ENCODE results near the gene SYT15B. TPM values are rescaled to one million over a fixed set of nuclear protein-coding genes. Genes with fewer than 3 reads are reported as not detected.
A peak's percentile ranks its signal among the peaks of the same experiment; 100 is the strongest.
"Not testable (repeated sequence)": the region's sequence is repeated elsewhere in the genome, so short reads cannot be mapped to it uniquely, and the experiment has no call there.

Gene SYT15B
- total RNA-seq, 2 donors from 2014 or later, result 8.3 to 8.9 TPM

DNA sequence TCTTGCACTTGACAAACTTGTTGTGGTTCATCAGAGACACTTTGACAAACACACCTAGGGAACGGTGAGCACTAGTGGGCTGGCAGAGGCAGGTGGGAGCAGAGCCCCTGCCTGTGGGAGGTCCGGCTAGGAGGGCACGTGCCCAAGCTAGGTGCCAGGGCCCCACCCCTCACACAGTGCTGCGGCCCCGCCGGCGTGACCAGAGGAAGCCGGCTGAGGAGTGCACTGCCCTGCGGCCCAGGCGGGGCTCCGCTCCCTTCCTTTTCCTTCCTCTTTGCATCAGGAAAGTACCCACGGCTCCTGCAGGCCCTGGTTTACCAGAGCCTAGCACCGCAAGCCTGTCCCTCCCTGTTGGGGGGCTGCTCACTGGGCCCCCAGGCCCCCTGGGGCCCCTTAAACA, 7.2 kb downstream of the SYT15B start:
- H3K4me3 ChIP-seq; intact Hi-C loops (cut with DNase I); H3K36me3 ChIP-seq (replicated peaks in 1 of 2; ENCODE audit: insufficient read depth in 1 of 2, low read depth in 2 of 2); H3K4me1 ChIP-seq; H3K27ac ChIP-seq; H3K9me3 ChIP-seq; H3K27me3 ChIP-seq; DNase-seq; ATAC-seq: not testable (repeated sequence)
- WGBS, 2 donors, result no CpG with 5 or more reads among the region's 13 CpGs

DNA sequence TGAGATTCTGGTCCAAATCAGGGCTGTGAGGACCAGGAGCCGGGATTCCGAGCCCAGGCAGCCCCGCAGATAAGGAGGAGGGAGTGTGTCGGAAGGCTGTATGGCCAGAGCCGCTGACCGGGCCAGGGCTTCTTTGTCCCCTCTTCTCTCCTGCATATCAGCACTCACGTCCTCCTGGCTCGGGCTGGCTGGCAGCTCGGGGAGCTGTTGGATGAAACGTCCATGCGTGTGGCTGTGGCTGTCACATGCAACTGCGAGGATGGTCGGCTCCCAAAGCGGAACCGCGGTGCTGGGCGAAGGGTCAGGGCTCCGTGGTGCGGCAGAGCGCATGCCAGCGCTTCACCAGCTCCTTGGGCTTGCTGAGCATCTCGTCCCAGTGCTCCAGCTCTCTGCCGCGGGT, 9.5 kb downstream of the SYT15B start:
- ATAC-seq; H3K4me3 ChIP-seq; H3K4me1 ChIP-seq; H3K27me3 ChIP-seq; H3K9me3 ChIP-seq; H3K27ac ChIP-seq; H3K36me3 ChIP-seq (replicated peaks in 1 of 2; ENCODE audit: insufficient read depth in 1 of 2, low read depth in 2 of 2); intact Hi-C loops (cut with DNase I); DNase-seq: not testable (repeated sequence)
- no CpG with 5 or more reads among the region's 24 CpGs for WGBS, 2 donors

DNA sequence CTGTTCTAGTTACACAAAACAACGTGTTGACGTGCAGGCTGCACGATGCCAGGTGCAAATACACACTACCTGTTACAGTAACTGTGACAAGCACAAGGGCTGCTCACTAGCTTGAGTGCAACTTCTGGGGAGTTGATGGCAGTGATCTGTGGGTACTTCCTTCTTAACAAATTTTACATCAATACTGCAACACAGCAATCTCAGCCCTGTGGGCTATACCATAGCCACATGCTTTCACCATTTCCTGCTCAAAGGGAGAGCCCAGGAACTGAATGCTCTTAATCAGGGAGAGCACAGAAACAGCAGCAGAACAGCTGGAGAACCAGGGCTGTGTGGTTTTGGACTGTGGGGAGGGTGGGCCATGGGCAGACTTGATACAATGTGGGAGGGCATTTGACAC, 10.2 kb downstream of the SYT15B start:
- no CpG with 5 or more reads among the region's 3 CpGs for WGBS, 2 donors
- ATAC-seq; H3K27ac ChIP-seq; H3K36me3 ChIP-seq (replicated peaks in 1 of 2; ENCODE audit: insufficient read depth in 1 of 2, low read depth in 2 of 2); H3K4me3 ChIP-seq; DNase-seq; H3K27me3 ChIP-seq; intact Hi-C loops (cut with DNase I); H3K4me1 ChIP-seq; H3K9me3 ChIP-seq: not testable (repeated sequence)

DNA sequence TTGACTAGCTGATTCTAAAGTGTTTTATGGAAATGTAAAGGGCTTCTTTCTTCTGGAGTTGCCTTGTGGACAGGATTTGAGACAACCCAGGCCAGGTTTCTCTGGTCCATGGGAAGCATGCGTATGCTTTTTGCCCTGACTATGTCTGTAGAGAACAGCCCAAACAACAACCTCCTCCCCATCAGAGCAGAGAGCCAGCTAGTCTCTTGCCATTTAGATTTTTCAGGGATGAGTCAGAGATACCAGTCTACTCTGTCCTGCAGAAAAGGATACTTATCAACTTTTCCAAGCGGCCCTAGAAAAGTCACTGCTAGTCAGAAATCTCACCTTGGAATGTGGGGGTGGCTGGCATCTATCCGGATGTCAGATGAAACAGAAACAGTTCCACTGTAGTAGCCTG, 11.6 kb downstream of the SYT15B start:
- H3K36me3 ChIP-seq (replicated peaks in 1 of 2; ENCODE audit: insufficient read depth in 1 of 2, low read depth in 2 of 2); H3K27ac ChIP-seq; ATAC-seq; DNase-seq; intact Hi-C loops (cut with DNase I); H3K4me1 ChIP-seq; H3K4me3 ChIP-seq; H3K9me3 ChIP-seq; H3K27me3 ChIP-seq: not testable (repeated sequence)
- WGBS, 2 donors, result no CpG with 5 or more reads among the region's 3 CpGs

DNA sequence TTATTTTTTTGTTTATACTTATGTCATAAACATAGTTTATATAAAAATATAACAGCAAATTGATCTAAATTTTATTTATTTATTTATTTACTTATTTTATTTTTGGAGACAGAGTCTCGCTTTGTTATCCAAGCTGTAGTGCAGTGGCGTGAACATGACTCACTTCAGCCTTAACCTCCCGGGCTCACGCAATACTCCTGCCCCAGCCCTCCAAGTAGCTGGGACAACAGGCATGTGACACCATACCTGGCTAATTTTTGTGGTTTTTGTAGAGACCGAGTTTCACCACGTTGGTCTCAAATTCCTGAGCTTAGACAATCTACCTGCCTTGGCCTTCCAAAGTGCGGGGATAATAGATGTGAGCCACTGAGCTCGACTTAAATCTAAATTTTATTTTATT, 13.0 kb downstream of the SYT15B start:
- H3K27ac ChIP-seq; H3K4me3 ChIP-seq; H3K9me3 ChIP-seq; intact Hi-C loops (cut with DNase I); H3K4me1 ChIP-seq; H3K27me3 ChIP-seq; H3K36me3 ChIP-seq (replicated peaks in 1 of 2; ENCODE audit: insufficient read depth in 1 of 2, low read depth in 2 of 2); ATAC-seq; DNase-seq: not testable (repeated sequence)
- WGBS, 2 donors, result no CpG with 5 or more reads among the region's 8 CpGs

DNA sequence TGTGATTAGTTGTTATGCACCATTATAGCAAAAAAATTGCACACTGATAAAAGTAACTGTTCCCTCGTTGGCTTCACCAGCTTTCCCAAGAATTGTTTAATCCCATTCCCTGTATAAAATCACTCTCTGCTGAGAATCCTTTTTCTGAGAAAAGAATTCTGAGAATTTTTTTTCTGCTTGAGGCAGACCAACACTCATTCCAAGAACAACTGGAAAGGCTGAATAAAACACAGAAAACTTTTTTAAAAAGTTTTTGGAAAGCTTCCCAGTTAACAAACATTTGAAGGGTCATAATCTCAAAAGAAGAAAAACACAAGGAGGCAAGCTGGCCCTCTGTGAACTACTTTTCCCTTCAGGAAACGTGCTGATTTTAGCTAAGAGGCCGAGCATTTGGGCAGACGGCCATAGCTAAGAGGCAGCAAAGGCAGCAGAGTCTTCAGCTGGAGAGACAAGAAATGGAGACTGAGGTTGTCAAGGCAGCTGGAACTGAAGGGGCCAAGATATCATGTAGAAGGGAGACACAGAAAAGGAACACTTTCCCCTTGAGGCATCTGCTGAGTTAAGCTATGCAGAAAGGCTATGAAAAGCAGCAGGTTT, 16.5 kb downstream of the SYT15B start:
- H3K4me1 ChIP-seq; H3K27ac ChIP-seq; H3K27me3 ChIP-seq; intact Hi-C loops (cut with DNase I); H3K9me3 ChIP-seq; H3K36me3 ChIP-seq (replicated peaks in 1 of 2; ENCODE audit: insufficient read depth in 1 of 2, low read depth in 2 of 2); H3K4me3 ChIP-seq: not testable (repeated sequence)
- ATAC-seq (peak; percentile 47), DNase-seq (peak in 1 of 4 donors; percentile 8)
- 8 to 18% methylated on average over 3 of the region's 4 CpGs for WGBS, 2 donors

DNA sequence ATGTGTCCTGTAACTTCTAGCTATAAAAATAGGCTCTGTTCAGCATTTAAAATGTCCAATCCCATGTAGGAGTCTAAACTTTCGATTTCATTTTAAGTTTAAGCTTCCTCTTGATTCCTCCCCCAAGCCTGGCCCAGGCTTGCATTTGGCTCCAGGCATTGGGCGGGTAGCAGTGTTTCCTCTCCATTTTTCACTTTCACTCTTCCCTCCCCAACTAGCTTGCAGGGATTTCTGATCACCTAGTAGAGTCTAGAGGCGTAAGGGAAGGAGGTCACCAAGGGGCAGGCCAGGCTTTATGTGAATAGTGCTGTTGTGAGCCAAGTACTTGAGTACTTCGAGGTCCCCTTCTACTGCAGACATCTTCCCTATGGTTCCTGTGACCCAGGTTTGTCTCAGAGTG, 18.5 kb downstream of the SYT15B start:
- H3K36me3 ChIP-seq (replicated peaks in 1 of 2; ENCODE audit: insufficient read depth in 1 of 2, low read depth in 2 of 2); H3K4me3 ChIP-seq; H3K27ac ChIP-seq; H3K9me3 ChIP-seq; ATAC-seq; H3K4me1 ChIP-seq; DNase-seq; H3K27me3 ChIP-seq; intact Hi-C loops (cut with DNase I): not testable (repeated sequence)
- 30% methylated on average over 1 to 2 of the region's 4 CpGs for WGBS, 2 donors

DNA sequence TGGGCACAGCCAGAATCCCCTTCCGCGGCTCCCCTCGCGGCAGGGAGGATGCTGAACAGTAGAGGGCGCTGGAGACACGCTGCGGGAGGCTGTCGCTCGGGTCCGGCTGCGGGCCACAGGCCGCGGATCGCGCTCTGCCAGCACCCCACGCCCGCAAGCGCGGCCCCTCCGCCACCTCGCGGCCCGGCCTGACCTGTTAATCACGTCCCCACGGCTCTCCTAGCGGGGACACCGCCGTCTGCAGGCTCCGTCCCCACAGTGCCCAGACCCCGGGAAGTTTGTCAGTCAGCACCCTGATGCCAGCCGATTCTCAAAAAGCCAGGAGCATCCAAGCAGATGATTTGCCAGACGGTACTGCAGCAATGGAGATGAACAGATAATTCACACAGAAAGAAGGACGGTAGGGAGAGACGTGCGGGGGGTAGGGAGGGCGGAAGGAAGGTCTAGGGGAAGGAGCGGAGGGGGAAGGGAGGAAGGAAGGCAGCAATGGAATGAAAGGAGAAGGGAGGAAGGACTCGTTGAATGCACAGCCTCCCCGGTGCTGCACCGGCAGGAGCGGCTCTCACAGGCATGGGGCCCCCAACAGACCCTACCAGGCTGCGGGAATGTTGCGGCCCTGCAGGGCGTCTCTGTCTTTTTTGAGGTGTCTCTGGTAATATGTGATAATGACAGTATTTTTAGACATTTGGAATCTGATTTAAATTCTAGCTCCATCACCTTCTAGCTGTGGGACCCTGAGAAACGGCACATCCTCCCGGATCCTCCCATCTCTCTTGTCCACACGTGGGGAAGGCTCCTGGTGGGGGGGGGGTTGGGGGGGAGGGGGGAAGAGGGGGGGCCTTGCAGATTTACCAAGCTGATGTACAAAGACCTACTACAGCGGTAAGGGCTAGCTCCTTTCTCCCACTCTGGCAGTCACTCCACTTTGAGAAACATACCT, 19.5 kb downstream of the SYT15B start:
- H3K36me3 ChIP-seq (replicated peaks in 1 of 2; ENCODE audit: insufficient read depth in 1 of 2, low read depth in 2 of 2); H3K4me3 ChIP-seq; H3K4me1 ChIP-seq; H3K27me3 ChIP-seq; H3K27ac ChIP-seq; intact Hi-C loops (cut with DNase I); H3K9me3 ChIP-seq: not testable (repeated sequence)
- 3 to 5% methylated on average over 5 to 9 of the region's 48 CpGs for WGBS, 2 donors
- ATAC-seq (peak; percentile 94), DNase-seq (peak; percentile 33 to 55 (median 40))

DNA sequence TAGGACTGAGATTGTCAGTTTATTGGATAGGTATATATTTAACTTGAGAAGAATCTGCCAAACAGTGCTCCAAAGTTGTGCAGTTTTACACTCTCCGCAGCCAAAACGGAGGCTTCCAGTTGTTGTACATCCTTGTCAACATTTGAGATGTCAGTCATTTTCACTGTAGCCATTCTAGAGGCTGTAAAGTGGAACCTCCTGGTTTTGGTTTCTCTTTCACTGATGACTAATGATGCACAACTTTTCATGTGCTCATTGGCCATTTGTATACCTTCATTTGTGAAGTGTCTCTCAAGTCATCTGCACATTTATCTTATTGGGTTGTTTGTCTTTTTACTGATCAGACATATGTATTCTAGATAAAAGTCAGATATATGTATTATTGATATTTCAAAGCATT, 22.5 kb downstream of the SYT15B start:
- H3K36me3 ChIP-seq (replicated peaks in 1 of 2; ENCODE audit: insufficient read depth in 1 of 2, low read depth in 2 of 2); H3K27me3 ChIP-seq; H3K4me3 ChIP-seq; H3K9me3 ChIP-seq; DNase-seq; ATAC-seq; H3K4me1 ChIP-seq; H3K27ac ChIP-seq; intact Hi-C loops (cut with DNase I): not testable (repeated sequence)
- WGBS, 2 donors, result 70 to 71% methylated on average over 2 of the region's 2 CpGs

DNA sequence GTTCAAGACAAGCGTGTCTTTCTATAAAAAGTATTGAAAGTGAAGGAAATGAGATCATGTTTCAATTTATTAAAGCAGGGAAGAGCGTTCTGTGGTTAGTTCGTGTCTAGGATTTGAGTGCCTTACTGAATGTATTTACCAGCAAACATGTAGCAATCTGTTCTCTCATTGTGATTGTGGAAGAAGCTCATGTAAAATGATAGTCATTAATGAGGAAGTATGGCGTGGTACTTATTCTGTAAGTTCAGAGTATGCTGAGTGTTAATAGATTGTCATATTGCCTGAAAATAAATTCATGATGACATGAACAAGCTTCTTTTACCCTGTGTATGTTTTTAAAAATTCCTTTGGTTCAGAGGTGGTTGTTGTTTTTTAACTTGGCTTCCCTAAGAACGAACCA, 32.5 kb downstream of the SYT15B start:
- intact Hi-C loops (cut with DNase I), result not testable (repeated sequence)

DNA sequence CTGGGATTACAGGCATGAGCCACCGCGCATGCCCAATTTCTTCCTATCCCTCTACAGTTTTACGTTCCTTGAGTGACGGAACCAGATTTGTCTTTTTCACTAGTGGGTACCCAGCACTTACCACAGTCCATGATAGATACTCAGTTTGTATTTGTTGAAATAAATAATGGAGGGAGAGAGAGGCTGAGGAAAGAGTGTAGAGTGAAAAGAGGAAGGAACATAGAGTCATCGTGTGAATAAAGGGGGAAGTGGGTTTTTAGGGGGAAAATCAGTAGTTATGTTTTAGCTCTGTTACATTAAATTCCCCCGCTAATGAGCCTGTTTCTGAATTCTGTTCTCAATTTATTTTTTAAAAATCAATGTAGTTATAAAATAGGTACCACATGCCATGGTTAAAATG, 37.7 kb downstream of the SYT15B start:
- ATAC-seq; H3K4me3 ChIP-seq; H3K27me3 ChIP-seq; H3K27ac ChIP-seq; H3K9me3 ChIP-seq; DNase-seq; H3K4me1 ChIP-seq; H3K36me3 ChIP-seq (replicated peaks in 1 of 2; ENCODE audit: insufficient read depth in 1 of 2, low read depth in 2 of 2); intact Hi-C loops (cut with DNase I): not testable (repeated sequence)
- WGBS, 2 donors, result no CpG with 5 or more reads among the region's 6 CpGs

More for the DNA sequence above, 32.5 kb downstream of the SYT15B start:
- not testable (repeated sequence) for ATAC-seq; H3K27me3 ChIP-seq; H3K27ac ChIP-seq; DNase-seq; H3K4me1 ChIP-seq; H3K36me3 ChIP-seq (replicated peaks in 1 of 2; ENCODE audit: insufficient read depth in 1 of 2, low read depth in 2 of 2); H3K4me3 ChIP-seq; H3K9me3 ChIP-seq
- WGBS, 2 donors, result no CpG with 5 or more reads among the region's 5 CpGs

DNA sequence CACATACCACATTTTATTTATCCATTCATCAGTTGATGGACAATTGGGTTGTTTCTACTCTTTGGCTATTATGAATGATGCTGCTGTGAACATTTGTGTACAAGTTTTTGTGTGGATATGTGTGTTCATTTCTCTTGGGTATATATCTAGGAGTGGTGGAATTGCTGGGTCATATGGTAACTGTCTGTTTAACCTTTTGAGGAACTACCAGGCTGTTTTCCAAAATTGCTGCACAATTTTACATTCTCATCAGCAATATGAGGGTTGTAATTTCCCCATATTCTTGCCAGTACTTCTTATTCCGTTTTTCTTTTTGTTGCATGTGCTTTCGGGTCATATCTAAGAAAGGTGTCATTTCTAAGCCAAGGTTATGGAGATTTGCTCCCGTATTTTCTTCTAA, 38.3 kb downstream of the SYT15B start:
- H3K27ac ChIP-seq; intact Hi-C loops (cut with DNase I); ATAC-seq; H3K9me3 ChIP-seq; H3K4me3 ChIP-seq; DNase-seq; H3K27me3 ChIP-seq; H3K4me1 ChIP-seq; H3K36me3 ChIP-seq (replicated peaks in 1 of 2; ENCODE audit: insufficient read depth in 1 of 2, low read depth in 2 of 2): not testable (repeated sequence)
- no CpG with 5 or more reads among the region's 3 CpGs for WGBS, 2 donors
